Panc1 (cell line): ENCODE measurements around the gene CCN6. TPM values are rescaled to one million over a fixed set of nuclear protein-coding genes. Genes with fewer than 3 reads are reported as not detected.

Source experiments
- ATAC-seq: fragments of 200-7000 bp; cut with Tn5 transposase; 2 replicates; pipeline ENCODE4 v1.9.1; 2020; ENCODE audit warnings: mild to moderate bottlenecking, moderate library complexity
- BruUV-seq: library from RNA; stranded (reverse); fragments of 400-500 nt; replicated peaks from 2 replicates; lab custom pipeline; 2021; lab: Mats Ljungman, UMichigan
- CTCF ChIA-PET: fragments of 300-600 bp; sonication (Branson Sonifier 250); formaldehyde crosslinking; loops from one replicate; lab custom pipeline; 2022; ENCODE audit warnings: antibody characterized with exemption; lab: Charles Lee
- POLR2A ChIA-PET: fragments of 300-600 bp; sonication (Branson Sonifier 250); formaldehyde crosslinking; loops from one replicate; lab custom pipeline; 2022; ENCODE audit warnings: antibody characterized with exemption; lab: Charles Lee
- DNase-seq: peaks from one replicate; pipeline ENCODE4 v3.0.0-alpha.2; 2010; ENCODE audit warnings: low read depth, low spot score
- H3K27ac ChIP-seq: 2 replicates; pipeline ENCODE4 v1.5.1; 2011; ENCODE audit warnings: mild to moderate bottlenecking, low read length, inconsistent platforms
- H3K27me3 ChIP-seq: fragments of 200-500 bp; sonication (Bioruptor generic); 2 replicates; pipeline ENCODE4 v1.6.0; 2014; ENCODE audit warnings: low read length, inconsistent platforms; ENCODE audit not compliant: control insufficient read depth, insufficient read depth
- H3K36me3 ChIP-seq: fragments of 200-500 bp; sonication (Bioruptor generic); 2 replicates; pipeline ENCODE4 v1.5.1; 2014; ENCODE audit warnings: inconsistent platforms, mild to moderate bottlenecking, low read length, moderate library complexity; ENCODE audit not compliant: control insufficient read depth, insufficient read depth
- H3K4me1 ChIP-seq: 2 replicates; pipeline ENCODE4 v1.5.1; 2011; ENCODE audit warnings: inconsistent platforms, mild to moderate bottlenecking, low read length, moderate library complexity; ENCODE audit not compliant: control insufficient read depth, insufficient read depth
- H3K4me3 ChIP-seq, 2 experiments: 2 replicates each; pipeline ENCODE4 v1.5.1; 2011 to 2012; ENCODE audit warnings: low read depth in 2 of 2, low read length in 2 of 2, mild to moderate bottlenecking in 2 of 2, inconsistent platforms in 1 of 2, moderate library complexity in 1 of 2
- H3K9me3 ChIP-seq: fragments of 200-500 bp; sonication (Bioruptor generic); 2 replicates; pipeline ENCODE4 v1.5.1; 2014; ENCODE audit warnings: low read depth, mild to moderate bottlenecking, inconsistent platforms, low read length, moderate library complexity; ENCODE audit not compliant: control insufficient read depth, insufficient read depth
- POLR2AphosphoS5 ChIP-seq: IDR thresholded peaks from 2 replicates; pipeline ENCODE4 v1.6.1; 2012; ENCODE audit warnings: mild to moderate bottlenecking, low read depth, low read length, moderate library complexity
- SIN3A ChIP-seq: IDR thresholded peaks from 2 replicates; pipeline ENCODE4 v1.6.1; 2012; ENCODE audit warnings: low read depth, mild to moderate bottlenecking, low read length, moderate library complexity, borderline replicate concordance; ENCODE audit not compliant: insufficient read depth
- TCF7L2 ChIP-seq: IDR thresholded peaks from 2 replicates; pipeline ENCODE4 v1.6.1; 2011; ENCODE audit warnings: mild to moderate bottlenecking, low read depth, low read length, inconsistent platforms
- in situ Hi-C: cut with HindIII; loops from 2 replicates; pipeline ENCODE4 v1.10.0; 2016; ENCODE audit warnings: low sequenced_read_pairs, low pct_unique_long_range_greater_than_20kb
- intact Hi-C: fragments of 100-400 bp; cut with micrococcal nuclease; formaldehyde crosslinking; loops from one replicate; pipeline ENCODE4 v1.10.0; 2022; ENCODE audit not compliant: unreplicated experiment
- total RNA-seq: library from RNA; stranded (reverse); gene quantifications from one replicate; pipeline ENCODE4 v1.2.1, GENCODE V29; 2021; ENCODE audit not compliant: unreplicated experiment
- TF ChIP-seq, protein P1 (sequence below): fragments of 450-650 bp; IDR thresholded peaks from 2 replicates; pipeline ENCODE4 v1.5.1; 2017; ENCODE audit warnings: mild to moderate bottlenecking
- TF ChIP-seq, protein P2 (sequence below), 2 experiments: IDR thresholded peaks; 2 replicates each; pipeline ENCODE4 v1.6.1; 2011 to 2012; ENCODE audit warnings: low read depth in 2 of 2, control low read depth in 1 of 2, low read length in 1 of 2, mild to moderate bottlenecking in 1 of 2, moderate library complexity in 1 of 2; ENCODE audit not compliant: insufficient read depth in 1 of 2

CCN6 gene
- total RNA-seq, 1 experiment from 2014 or later = 3.0 TPM

DNA sequence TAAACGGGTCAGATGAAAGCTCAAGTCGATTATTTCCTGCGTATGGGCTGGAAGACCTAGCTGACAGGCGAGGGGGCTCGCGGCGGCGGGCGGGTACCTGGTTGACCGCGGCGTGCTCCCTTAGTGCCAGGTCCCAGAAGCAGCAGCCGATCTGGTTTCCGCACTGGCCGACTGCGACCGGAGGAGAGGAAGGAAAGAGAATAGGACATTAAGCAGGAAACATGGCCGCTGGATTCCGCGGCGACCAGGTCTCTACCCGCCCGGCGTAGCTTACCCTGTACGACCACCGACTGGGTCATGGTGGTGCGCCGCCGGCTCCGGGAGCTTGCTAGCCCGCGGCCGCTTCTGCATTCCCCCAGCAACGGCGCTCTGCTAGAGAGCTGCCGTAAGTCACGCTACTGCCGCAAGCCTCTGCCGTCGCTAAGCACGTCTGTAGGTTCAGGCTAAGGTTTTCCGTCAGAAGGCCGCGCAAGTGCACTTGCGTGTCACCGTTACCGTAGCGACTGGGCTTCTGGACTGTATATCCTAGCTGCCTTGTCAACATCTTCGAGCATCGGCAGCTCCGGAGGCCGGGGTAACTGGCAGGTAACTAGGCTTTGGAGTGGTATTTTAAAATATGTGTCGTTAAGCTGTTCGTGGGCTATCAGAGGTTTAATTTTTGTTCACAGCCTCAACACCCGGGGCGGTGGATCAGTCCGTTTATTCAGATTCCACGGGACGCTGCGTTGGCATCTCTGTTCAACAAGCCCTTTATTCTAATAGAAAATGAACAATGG, 33.4 kb downstream of the CCN6 start, which contains the start of the genes FAM229B and TUBE1:
Gene FAM229B (plus strand): TSS at position 456 of the 776 bp plus-strand sequence. CDS start 11,693 bp downstream, outside the sequence.
Gene TUBE1 (minus strand): TSS at position 347 of the 776 bp plus-strand sequence. CDS start 48 bp downstream, at position 299.
- ChIA-PET CTCF (interaction anchor here (0.5 to 0.6 kb wide), 3 partner anchors 21 to 1560 kb away, joined by 3 to 8 read pairs (median 6); no protein-coding TSS in a partner anchor), POLR2A (interaction anchor here (0.6 to 1.1 kb wide), 6 partner anchors 14 to 1615 kb away, joined by 3 to 7 read pairs (median 3); no protein-coding TSS in a partner anchor)
- Histone ChIP-seq H3K4me1 (peaks cover 10% of the 10 kb centered on the region; the same call in 1 of the 2 replicates), H3K9me3 (no peaks in the 10 kb centered on the region), H3K4me3 (peak within 1 kb of the TSS; percentile 92 to 94), H3K27me3 (peaks cover 7% of the 10 kb centered on the region; the same call in 1 of the 2 replicates), H3K27ac (peak within 1 kb of the TSS; percentile 94), H3K36me3 (peaks cover 14% of the 10 kb centered on the region)
- TF ChIP-seq, protein P1, sequence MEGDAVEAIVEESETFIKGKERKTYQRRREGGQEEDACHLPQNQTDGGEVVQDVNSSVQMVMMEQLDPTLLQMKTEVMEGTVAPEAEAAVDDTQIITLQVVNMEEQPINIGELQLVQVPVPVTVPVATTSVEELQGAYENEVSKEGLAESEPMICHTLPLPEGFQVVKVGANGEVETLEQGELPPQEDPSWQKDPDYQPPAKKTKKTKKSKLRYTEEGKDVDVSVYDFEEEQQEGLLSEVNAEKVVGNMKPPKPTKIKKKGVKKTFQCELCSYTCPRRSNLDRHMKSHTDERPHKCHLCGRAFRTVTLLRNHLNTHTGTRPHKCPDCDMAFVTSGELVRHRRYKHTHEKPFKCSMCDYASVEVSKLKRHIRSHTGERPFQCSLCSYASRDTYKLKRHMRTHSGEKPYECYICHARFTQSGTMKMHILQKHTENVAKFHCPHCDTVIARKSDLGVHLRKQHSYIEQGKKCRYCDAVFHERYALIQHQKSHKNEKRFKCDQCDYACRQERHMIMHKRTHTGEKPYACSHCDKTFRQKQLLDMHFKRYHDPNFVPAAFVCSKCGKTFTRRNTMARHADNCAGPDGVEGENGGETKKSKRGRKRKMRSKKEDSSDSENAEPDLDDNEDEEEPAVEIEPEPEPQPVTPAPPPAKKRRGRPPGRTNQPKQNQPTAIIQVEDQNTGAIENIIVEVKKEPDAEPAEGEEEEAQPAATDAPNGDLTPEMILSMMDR = no peak
- TF ChIP-seq POLR2AphosphoS5 (peak; percentile 89), SIN3A (peak; percentile 94), TCF7L2 (no peak)
- TF ChIP-seq, protein P2, sequence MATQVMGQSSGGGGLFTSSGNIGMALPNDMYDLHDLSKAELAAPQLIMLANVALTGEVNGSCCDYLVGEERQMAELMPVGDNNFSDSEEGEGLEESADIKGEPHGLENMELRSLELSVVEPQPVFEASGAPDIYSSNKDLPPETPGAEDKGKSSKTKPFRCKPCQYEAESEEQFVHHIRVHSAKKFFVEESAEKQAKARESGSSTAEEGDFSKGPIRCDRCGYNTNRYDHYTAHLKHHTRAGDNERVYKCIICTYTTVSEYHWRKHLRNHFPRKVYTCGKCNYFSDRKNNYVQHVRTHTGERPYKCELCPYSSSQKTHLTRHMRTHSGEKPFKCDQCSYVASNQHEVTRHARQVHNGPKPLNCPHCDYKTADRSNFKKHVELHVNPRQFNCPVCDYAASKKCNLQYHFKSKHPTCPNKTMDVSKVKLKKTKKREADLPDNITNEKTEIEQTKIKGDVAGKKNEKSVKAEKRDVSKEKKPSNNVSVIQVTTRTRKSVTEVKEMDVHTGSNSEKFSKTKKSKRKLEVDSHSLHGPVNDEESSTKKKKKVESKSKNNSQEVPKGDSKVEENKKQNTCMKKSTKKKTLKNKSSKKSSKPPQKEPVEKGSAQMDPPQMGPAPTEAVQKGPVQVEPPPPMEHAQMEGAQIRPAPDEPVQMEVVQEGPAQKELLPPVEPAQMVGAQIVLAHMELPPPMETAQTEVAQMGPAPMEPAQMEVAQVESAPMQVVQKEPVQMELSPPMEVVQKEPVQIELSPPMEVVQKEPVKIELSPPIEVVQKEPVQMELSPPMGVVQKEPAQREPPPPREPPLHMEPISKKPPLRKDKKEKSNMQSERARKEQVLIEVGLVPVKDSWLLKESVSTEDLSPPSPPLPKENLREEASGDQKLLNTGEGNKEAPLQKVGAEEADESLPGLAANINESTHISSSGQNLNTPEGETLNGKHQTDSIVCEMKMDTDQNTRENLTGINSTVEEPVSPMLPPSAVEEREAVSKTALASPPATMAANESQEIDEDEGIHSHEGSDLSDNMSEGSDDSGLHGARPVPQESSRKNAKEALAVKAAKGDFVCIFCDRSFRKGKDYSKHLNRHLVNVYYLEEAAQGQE (IDR thresholded peaks at IDR 0.05; ENCODE audit: insufficient read depth in 1 of 2, low read depth in 2 of 2, low read length in 1 of 2) = 0 out of 4 replicates have a peak, but pooled peaks of 1 of the 2 experiments have one; percentile 56
- peak; percentile 95 for DNase-seq
- intact Hi-C loops (loop anchor here (5.0 kb wide), 1 partner anchor 75 kb away; no protein-coding TSS in a partner anchor), in situ Hi-C loops (no loop called here)
- peak; percentile 97 for ATAC-seq
- no TSS peak for BruUV-seq

DNA sequence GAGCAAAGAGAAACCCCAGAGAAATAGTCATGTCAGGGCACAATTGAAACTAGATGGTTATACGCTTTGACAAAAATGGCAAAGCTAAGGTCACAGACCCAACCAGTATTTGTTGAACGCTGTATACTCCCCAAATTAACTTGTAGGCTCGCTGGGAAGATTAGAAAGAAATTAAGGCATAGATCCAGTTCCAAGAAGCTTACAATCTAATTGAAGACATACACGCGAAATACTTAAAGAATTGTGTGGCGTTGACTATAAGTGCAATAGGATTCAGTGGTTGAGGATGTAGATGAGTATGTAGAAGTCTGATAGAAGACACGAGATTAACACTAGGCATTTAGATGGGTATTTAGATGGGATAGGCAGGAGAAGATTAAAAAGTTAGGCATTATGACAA, 34.0 kb downstream of the CCN6 start:
- Histone ChIP-seq H3K36me3 (peaks cover 14% of the 10 kb centered on the region), H3K27me3 (peaks cover 7% of the 10 kb centered on the region; the same call in 1 of the 2 replicates), H3K9me3 (no peaks in the 10 kb centered on the region), H3K4me3 (peak overlapping the region; percentile 92 to 94), H3K27ac (peak overlapping the region; percentile 94), H3K4me1 (peaks cover 10% of the 10 kb centered on the region; the same call in 1 of the 2 replicates)
- ChIA-PET CTCF (no interaction called here), POLR2A (interaction anchor here (0.6 to 1.1 kb wide), 6 partner anchors 15 to 1615 kb away, joined by 3 to 7 read pairs (median 3); no protein-coding TSS in a partner anchor)
- DNase-seq = no peak
- intact Hi-C loops = loop anchor here (5.0 kb wide), 1 partner anchor 74 kb away; no protein-coding TSS in a partner anchor
- BruUV-seq = TSS peak; percentile 85
- in situ Hi-C loops = no loop called here
- TF ChIP-seq, protein P1 = no peak
- TF ChIP-seq SIN3A (no peak), TCF7L2 (no peak)
- ATAC-seq = no peak
